ENCODE results near the gene UCN2. TPM values are rescaled to one million over a fixed set of nuclear protein-coding genes. Genes with fewer than 3 reads are reported as not detected.
"Not testable (repeated sequence)": the region's sequence is repeated elsewhere in the genome, so short reads cannot be mapped to it uniquely, and the experiment has no call there.

Gene UCN2
- total RNA-seq, 1 experiment from 2014 or later: 1.8 TPM

DNA sequence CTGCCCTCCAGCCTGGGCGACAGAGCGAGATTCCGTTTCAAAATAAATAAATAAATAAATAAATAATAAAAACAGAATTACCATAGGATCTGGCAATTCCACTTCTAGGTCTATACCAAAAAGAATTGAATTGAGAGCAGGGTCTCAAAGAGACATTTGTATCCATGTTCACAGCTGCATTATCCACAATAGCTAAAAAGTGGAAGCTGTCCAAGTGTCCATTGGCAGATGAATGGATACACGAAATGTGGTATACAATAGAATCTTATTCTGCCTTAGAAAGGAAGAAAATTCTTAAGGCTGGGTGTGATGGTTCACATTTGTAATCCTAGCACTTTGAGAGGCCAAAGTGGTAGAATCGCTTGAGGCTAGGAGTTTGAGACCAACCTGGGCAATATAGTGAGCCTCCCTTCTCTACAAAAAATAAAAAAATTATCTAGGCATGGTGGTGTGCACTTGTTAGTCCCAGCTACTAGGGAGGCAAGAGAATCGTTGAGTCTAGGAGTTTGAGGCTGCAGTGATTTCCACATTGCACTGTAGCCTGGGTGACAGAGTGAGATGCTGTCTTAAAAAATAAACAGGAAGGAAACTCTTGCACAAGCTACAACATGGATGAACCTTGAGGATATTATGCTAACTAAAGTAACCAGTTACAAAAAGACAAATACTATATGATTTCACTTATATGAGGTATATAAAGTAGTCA, 31.2 kb downstream of the UCN2 start:
- Histone ChIP-seq H3K4me3 (ENCODE audit: low read depth in 2 of 2, low read length in 2 of 2) (no peak overlapping the region), H3K27me3 (ENCODE audit: control insufficient read depth, insufficient read depth, low read length) (no peaks in the 10 kb centered on the region), H3K27ac (ENCODE audit: low read length) (no peak overlapping the region), H3K36me3 (ENCODE audit: control insufficient read depth, insufficient read depth, low read length) (no peaks in the 10 kb centered on the region), H3K4me1 (ENCODE audit: control insufficient read depth, insufficient read depth, low read length) (no peaks in the 10 kb centered on the region), H3K9me3 (ENCODE audit: control insufficient read depth, insufficient read depth, low read depth, low read length) (no peaks in the 10 kb centered on the region)
- no TSS peak for BruUV-seq (replicated peaks)
- CTCF ChIA-PET: no interaction called here
- TF ChIP-seq, protein P1, sequence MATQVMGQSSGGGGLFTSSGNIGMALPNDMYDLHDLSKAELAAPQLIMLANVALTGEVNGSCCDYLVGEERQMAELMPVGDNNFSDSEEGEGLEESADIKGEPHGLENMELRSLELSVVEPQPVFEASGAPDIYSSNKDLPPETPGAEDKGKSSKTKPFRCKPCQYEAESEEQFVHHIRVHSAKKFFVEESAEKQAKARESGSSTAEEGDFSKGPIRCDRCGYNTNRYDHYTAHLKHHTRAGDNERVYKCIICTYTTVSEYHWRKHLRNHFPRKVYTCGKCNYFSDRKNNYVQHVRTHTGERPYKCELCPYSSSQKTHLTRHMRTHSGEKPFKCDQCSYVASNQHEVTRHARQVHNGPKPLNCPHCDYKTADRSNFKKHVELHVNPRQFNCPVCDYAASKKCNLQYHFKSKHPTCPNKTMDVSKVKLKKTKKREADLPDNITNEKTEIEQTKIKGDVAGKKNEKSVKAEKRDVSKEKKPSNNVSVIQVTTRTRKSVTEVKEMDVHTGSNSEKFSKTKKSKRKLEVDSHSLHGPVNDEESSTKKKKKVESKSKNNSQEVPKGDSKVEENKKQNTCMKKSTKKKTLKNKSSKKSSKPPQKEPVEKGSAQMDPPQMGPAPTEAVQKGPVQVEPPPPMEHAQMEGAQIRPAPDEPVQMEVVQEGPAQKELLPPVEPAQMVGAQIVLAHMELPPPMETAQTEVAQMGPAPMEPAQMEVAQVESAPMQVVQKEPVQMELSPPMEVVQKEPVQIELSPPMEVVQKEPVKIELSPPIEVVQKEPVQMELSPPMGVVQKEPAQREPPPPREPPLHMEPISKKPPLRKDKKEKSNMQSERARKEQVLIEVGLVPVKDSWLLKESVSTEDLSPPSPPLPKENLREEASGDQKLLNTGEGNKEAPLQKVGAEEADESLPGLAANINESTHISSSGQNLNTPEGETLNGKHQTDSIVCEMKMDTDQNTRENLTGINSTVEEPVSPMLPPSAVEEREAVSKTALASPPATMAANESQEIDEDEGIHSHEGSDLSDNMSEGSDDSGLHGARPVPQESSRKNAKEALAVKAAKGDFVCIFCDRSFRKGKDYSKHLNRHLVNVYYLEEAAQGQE (IDR thresholded peaks at IDR 0.05; ENCODE audit: insufficient read depth in 1 of 2, low read depth in 2 of 2, low read length in 1 of 2): no peak
- TF ChIP-seq SIN3A (IDR thresholded peaks at IDR 0.05; ENCODE audit: borderline replicate concordance, insufficient read depth, low read depth, low read length): no peak
- POLR2A ChIA-PET: no interaction called here
- intact Hi-C loops (cut with micrococcal nuclease; ENCODE audit: unreplicated experiment): no loop called here
- DNase-seq (ENCODE audit: low read depth, low spot score): no peak
- ATAC-seq: no peak
- in situ Hi-C loops (cut with HindIII; ENCODE audit: low pct_unique_long_range_greater_than_20kb, low sequenced_read_pairs): no loop called here

DNA sequence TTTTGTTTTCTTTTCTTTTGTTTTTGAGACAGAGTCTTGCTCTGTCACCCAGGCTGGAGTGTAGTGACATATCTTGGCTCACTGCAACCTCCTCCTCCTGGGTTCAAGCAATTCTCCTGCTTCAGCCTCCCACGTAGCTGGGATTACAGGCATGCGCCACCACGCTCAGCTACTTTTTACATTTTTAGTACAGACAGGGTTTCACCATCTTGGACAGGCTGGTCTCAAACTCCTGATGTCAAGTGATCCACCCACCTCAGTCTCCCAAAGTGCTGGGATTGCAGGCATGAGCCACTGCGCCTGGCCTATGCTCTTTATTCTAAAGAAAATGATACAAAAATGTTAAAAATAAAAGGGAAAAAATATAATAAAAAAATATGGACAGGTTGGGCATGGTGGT, 32.9 kb downstream of the UCN2 start:
- in situ Hi-C loops (cut with HindIII; ENCODE audit: low pct_unique_long_range_greater_than_20kb, low sequenced_read_pairs); CTCF ChIA-PET: not testable (repeated sequence)

DNA sequence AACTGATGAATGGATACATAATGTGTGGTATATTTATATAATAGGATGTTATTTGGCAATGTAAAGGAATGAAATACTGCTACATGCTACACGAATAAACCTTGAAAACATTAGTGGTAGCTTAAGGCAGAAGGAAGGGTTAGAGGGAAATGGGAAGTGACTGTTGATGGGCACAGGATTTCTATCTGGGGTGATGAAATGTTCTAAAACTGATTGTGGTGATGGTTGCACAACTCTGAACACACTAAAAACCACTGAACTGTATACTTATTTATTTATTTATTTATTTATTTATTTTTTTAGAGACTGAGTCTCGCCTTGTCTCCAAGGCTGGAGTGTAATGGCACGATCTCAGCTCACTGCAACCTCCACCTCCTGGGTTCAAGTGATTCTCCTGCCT, 34.8 kb downstream of the UCN2 start:
- POLR2A ChIA-PET: no interaction called here
- H3K9me3 ChIP-seq (ENCODE audit: control insufficient read depth, insufficient read depth, low read depth, low read length): no peaks in the 10 kb centered on the region
- DNase-seq (ENCODE audit: low read depth, low spot score): no peak
- in situ Hi-C loops (cut with HindIII; ENCODE audit: low pct_unique_long_range_greater_than_20kb, low sequenced_read_pairs): no loop called here
- BruUV-seq (replicated peaks): no TSS peak
- no peaks in the 10 kb centered on the region for H3K36me3 ChIP-seq (ENCODE audit: control insufficient read depth, insufficient read depth, low read length)
- no peak for TF ChIP-seq SIN3A (IDR thresholded peaks at IDR 0.05; ENCODE audit: borderline replicate concordance, insufficient read depth, low read depth, low read length)
- TF ChIP-seq TCF7L2 (IDR thresholded peaks at IDR 0.05; ENCODE audit: low read depth, low read length): no peak
- TF ChIP-seq POLR2AphosphoS5 (IDR thresholded peaks at IDR 0.05; ENCODE audit: low read depth, low read length): no peak
- TF ChIP-seq, protein P2, sequence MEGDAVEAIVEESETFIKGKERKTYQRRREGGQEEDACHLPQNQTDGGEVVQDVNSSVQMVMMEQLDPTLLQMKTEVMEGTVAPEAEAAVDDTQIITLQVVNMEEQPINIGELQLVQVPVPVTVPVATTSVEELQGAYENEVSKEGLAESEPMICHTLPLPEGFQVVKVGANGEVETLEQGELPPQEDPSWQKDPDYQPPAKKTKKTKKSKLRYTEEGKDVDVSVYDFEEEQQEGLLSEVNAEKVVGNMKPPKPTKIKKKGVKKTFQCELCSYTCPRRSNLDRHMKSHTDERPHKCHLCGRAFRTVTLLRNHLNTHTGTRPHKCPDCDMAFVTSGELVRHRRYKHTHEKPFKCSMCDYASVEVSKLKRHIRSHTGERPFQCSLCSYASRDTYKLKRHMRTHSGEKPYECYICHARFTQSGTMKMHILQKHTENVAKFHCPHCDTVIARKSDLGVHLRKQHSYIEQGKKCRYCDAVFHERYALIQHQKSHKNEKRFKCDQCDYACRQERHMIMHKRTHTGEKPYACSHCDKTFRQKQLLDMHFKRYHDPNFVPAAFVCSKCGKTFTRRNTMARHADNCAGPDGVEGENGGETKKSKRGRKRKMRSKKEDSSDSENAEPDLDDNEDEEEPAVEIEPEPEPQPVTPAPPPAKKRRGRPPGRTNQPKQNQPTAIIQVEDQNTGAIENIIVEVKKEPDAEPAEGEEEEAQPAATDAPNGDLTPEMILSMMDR (IDR thresholded peaks at IDR 0.05): no peak
- TF ChIP-seq, protein P1 (IDR thresholded peaks at IDR 0.05; ENCODE audit: insufficient read depth in 1 of 2, low read depth in 2 of 2, low read length in 1 of 2): no peak
- intact Hi-C loops (cut with micrococcal nuclease; ENCODE audit: unreplicated experiment): no loop called here
- no peaks in the 10 kb centered on the region for H3K27me3 ChIP-seq (ENCODE audit: control insufficient read depth, insufficient read depth, low read length)
- ATAC-seq: no peak
- H3K27ac ChIP-seq (ENCODE audit: low read length): no peak overlapping the region
- CTCF ChIA-PET: no interaction called here
- no peaks in the 10 kb centered on the region for H3K4me1 ChIP-seq (ENCODE audit: control insufficient read depth, insufficient read depth, low read length)
- no peak overlapping the region for H3K4me3 ChIP-seq (ENCODE audit: low read depth in 2 of 2, low read length in 2 of 2)

More for the DNA sequence above, 32.9 kb downstream of the UCN2 start:
- H3K4me1 ChIP-seq (ENCODE audit: control insufficient read depth, insufficient read depth, low read length); ATAC-seq; intact Hi-C loops (cut with micrococcal nuclease; ENCODE audit: unreplicated experiment); DNase-seq (ENCODE audit: low read depth, low spot score); H3K9me3 ChIP-seq (ENCODE audit: control insufficient read depth, insufficient read depth, low read depth, low read length); H3K27ac ChIP-seq (ENCODE audit: low read length); H3K27me3 ChIP-seq (ENCODE audit: control insufficient read depth, insufficient read depth, low read length); H3K4me3 ChIP-seq (ENCODE audit: low read depth in 2 of 2, low read length in 2 of 2); BruUV-seq (replicated peaks); H3K36me3 ChIP-seq (ENCODE audit: control insufficient read depth, insufficient read depth, low read length): not testable (repeated sequence)
- POLR2A ChIA-PET: interaction anchor here (0.6 kb wide), 1 partner anchor 197 kb away, joined by 10 read pairs; no protein-coding TSS in a partner anchor
